ENCODE data around the gene UNC79. TPM values are rescaled to one million over a fixed set of nuclear protein-coding genes. Genes with fewer than 3 reads are reported as not detected.

The UNC79 gene
- total RNA-seq, 1 experiment from 2014 or later = 0.07 TPM

DNA sequence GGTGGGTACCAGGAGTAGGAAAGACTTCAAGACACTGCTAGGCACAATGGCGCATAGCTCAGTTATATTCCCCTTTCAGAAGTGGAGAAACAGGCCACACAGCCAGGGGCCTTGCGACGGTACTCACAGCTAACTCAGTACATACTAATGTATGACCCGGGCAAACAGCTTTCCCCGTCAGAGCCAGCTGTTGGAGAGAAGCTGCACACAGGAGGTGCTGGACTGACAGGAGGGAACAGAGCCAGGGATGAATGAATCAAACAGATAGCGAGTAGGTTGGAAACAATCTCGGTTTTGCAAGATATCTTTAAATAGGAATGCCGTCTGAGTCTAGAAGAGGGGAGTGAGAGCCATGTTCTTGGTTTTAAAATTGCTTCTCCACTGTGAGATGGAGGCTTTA is 312.0 kb downstream of the UNC79 start:
- CTCF ChIA-PET = no interaction called here
- BruUV-seq (replicated peaks) = no TSS peak

DNA sequence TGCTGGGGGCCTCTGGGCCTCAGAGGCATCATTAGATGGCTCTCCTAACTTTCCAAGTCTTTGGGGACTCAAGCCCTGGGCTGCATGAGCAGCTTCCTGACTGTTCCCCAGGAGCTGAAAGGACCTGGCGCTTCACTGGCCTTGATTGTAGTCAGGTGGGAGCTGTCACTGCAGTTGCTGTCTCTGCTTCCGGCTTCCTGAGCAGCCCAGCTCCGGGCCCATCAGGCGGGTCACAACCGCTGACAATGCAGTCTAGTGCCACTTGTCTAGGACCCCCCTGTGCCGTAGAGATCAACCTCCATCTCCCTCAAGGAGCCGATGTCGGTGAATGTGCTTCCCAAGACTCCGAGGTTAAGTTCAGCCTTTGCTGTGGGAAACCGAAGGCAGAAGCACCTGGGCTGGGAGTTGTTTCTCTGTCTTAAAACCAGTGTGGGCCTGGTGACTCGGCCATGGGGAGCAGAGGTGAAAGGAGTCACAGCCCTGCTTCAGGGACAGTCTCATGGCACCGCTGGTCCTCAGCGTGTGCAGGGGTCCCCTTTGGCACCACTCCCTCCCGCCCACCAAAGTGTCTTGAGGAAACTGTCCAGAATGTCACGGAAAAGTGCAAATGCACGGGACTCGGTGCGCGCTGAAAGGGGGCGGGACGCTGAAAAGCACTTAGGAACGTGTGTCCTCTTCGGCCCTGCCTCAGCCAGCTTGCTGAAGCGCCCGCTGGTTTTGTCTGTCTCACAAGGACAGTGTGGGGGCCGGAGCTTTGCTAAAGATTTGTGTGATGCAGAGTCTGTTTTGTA is 312.7 kb downstream of the UNC79 start:
- POLR2A ChIA-PET (ENCODE audit: unreplicated experiment) = no interaction called here
- Histone ChIP-seq H3F3A (ENCODE audit: insufficient read depth, low read depth) (no peaks in the 10 kb centered on the region), H3K27ac (no peak overlapping the region), H2AFZ (no peak overlapping the region), H3K9me2 (ENCODE audit: insufficient read depth) (no peaks in the 10 kb centered on the region), H4K20me1 (ENCODE audit: insufficient read depth) (no peaks in the 10 kb centered on the region), H3K36me3 (ENCODE audit: low read depth) (no peaks in the 10 kb centered on the region), H3K4me1 (replicated peaks; ENCODE audit: insufficient read depth) (no peaks in the 10 kb centered on the region), H3K27me3 (ENCODE audit: insufficient read depth, low read depth) (peaks cover 79% of the 10 kb centered on the region), H3K79me2 (ENCODE audit: low read depth) (no peaks in the 10 kb centered on the region), H3K4me2 (no peak overlapping the region), H3K9me3 (ENCODE audit: insufficient read depth, low read depth) (no peaks in the 10 kb centered on the region), H3K4me3 (no peak overlapping the region)
- TF ChIP-seq, protein P1, sequence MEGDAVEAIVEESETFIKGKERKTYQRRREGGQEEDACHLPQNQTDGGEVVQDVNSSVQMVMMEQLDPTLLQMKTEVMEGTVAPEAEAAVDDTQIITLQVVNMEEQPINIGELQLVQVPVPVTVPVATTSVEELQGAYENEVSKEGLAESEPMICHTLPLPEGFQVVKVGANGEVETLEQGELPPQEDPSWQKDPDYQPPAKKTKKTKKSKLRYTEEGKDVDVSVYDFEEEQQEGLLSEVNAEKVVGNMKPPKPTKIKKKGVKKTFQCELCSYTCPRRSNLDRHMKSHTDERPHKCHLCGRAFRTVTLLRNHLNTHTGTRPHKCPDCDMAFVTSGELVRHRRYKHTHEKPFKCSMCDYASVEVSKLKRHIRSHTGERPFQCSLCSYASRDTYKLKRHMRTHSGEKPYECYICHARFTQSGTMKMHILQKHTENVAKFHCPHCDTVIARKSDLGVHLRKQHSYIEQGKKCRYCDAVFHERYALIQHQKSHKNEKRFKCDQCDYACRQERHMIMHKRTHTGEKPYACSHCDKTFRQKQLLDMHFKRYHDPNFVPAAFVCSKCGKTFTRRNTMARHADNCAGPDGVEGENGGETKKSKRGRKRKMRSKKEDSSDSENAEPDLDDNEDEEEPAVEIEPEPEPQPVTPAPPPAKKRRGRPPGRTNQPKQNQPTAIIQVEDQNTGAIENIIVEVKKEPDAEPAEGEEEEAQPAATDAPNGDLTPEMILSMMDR (conservative IDR thresholded peaks at IDR 0.05) = no peak
- no peak for TF ChIP-seq EZH2 (IDR thresholded peaks at IDR 0.05; ENCODE audit: low read depth)
- intact Hi-C loops (cut with micrococcal nuclease; ENCODE audit: unreplicated experiment) = no loop called here
- CTCF ChIA-PET = no interaction called here
- BruUV-seq (replicated peaks) = no TSS peak
- DNase-seq = no peak

More for the DNA sequence above, 312.0 kb downstream of the UNC79 start:
- no peak overlapping the region for H3K4me2 ChIP-seq
- intact Hi-C loops (cut with micrococcal nuclease; ENCODE audit: unreplicated experiment) = no loop called here
- no peak overlapping the region for H3K27ac ChIP-seq
- no peaks in the 10 kb centered on the region for H4K20me1 ChIP-seq (ENCODE audit: insufficient read depth)
- H3K27me3 ChIP-seq (ENCODE audit: insufficient read depth, low read depth) = peaks cover 76% of the 10 kb centered on the region
- no peak overlapping the region for H3K4me3 ChIP-seq
- H3K79me2 ChIP-seq (ENCODE audit: low read depth) = no peaks in the 10 kb centered on the region
- TF ChIP-seq EZH2 (IDR thresholded peaks at IDR 0.05; ENCODE audit: low read depth) = no peak
- TF ChIP-seq, protein P1 (conservative IDR thresholded peaks at IDR 0.05) = no peak
- no peak for DNase-seq
- no peak overlapping the region for H2AFZ ChIP-seq
- H3F3A ChIP-seq (ENCODE audit: insufficient read depth, low read depth) = no peaks in the 10 kb centered on the region
- POLR2A ChIA-PET (ENCODE audit: unreplicated experiment) = no interaction called here
- no peaks in the 10 kb centered on the region for H3K36me3 ChIP-seq (ENCODE audit: low read depth)
- no peaks in the 10 kb centered on the region for H3K9me3 ChIP-seq (ENCODE audit: insufficient read depth, low read depth)
- H3K9me2 ChIP-seq (ENCODE audit: insufficient read depth) = no peaks in the 10 kb centered on the region
- no peaks in the 10 kb centered on the region for H3K4me1 ChIP-seq (replicated peaks; ENCODE audit: insufficient read depth)

DNA sequence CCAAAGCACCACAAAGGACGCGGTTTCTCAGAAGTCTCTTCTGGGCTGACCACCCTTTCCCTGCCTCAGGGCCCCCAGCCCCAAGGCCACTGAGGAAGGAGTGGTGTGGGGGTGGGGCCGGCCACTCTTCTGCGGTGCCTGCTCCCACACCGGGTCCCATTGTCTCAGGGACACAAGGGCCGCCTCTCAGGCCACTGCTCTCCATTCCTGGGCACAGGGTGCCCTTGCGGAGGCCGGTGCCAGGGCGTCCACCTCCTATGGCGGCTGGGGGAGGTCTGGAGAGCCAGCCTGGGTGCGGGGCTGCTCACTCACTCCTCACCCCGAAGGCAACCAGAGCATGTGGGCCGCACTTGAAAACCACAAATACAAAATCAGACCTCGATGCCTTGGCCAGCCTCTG is 313.4 kb downstream of the UNC79 start:
- H3K4me2 ChIP-seq = no peak overlapping the region
- peaks cover 81% of the 10 kb centered on the region for H3K27me3 ChIP-seq (ENCODE audit: insufficient read depth, low read depth)
- H3K4me3 ChIP-seq = no peak overlapping the region
- H4K20me1 ChIP-seq (ENCODE audit: insufficient read depth) = no peaks in the 10 kb centered on the region
- H3K4me1 ChIP-seq (replicated peaks; ENCODE audit: insufficient read depth) = no peaks in the 10 kb centered on the region
- no peaks in the 10 kb centered on the region for H3F3A ChIP-seq (ENCODE audit: insufficient read depth, low read depth)
- H3K9me2 ChIP-seq (ENCODE audit: insufficient read depth) = no peaks in the 10 kb centered on the region
- H2AFZ ChIP-seq = no peak overlapping the region
- no TSS peak for BruUV-seq (replicated peaks)
- intact Hi-C loops (cut with micrococcal nuclease; ENCODE audit: unreplicated experiment) = no loop called here
- H3K79me2 ChIP-seq (ENCODE audit: low read depth) = no peaks in the 10 kb centered on the region
- no peaks in the 10 kb centered on the region for H3K9me3 ChIP-seq (ENCODE audit: insufficient read depth, low read depth)
- no peaks in the 10 kb centered on the region for H3K36me3 ChIP-seq (ENCODE audit: low read depth)
- ChIA-PET POLR2A (ENCODE audit: unreplicated experiment) (no interaction called here), CTCF (no interaction called here)
- no peak for TF ChIP-seq EZH2 (IDR thresholded peaks at IDR 0.05; ENCODE audit: low read depth)
- TF ChIP-seq, protein P1 (conservative IDR thresholded peaks at IDR 0.05) = no peak
- no peak for DNase-seq
- no peak overlapping the region for H3K27ac ChIP-seq

All from PC-9 (cell line).